ENCODE data around the gene PPAN.

The PPAN gene

DNA sequence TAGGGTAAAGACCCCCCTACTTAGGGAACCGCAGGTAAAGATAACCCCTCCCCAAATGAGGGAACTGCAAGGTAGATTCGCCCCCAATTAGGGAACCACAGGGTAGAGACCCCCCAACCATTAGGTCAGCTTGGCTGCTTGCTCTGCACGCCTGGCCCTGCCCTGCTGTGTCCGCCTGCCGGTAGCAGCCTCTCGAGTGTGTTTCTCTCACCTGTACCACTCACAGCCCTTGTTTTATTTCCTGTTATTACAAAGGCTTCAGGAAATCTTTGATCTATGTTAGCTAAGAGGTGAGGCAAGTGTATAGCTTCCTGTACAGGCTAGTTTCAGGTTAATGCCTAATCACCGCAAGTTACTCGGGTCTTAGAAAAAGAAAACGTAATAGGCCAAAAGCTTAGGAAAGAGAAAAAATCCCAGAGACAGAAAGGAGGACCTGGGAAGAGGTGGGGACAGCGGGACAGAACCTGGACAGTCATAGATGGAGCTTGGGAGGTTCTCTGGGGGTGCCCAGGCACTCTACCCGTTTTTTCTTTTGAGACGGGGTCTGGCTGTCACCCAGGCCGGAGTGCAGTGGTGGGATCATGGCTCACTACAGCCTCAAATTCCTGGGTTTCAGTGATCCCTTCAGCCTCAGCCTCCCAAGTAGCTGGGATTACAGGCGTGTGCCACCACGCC, 36.7 kb downstream of the PPAN start:
- no peak for DNase-seq

DNA sequence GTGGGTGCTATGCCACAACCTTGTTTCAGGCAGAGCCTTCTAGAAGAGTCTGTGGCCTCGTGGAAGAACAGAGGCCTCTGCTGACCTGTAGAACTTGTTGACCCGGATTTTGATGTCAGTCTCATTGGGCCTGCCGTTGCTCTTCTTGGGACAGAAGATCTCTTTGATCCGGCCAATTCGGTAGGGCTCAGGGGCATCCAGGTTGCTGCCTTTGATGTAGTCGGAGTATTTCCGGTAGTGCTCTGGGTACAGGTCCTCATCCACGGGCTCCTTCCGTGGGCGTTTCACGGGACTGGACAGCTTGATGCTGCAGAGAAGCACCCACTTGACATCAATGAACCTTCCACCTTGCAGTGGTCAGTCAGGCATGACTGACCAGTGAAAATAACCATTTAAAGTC, 37.5 kb downstream of the PPAN start:
- DNase-seq, result no peak

DNA sequence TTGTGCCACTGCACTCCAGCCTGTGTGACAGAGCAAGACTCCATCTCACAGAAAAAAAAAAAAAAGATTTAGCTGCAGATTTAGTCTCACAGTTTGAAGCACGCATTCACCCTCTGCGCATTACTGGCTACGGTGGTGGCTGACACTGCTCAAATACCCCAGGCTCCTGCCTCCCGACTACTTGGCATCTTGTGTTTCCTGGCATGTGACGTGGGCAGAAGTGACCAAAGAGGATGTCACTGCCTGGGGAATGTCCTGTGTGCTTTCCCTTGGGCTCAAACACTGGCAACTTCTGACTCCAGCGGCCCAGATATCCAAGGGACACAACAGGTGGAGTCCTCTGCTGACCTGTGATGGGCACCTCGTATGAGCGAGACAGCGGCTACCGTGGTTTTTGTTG, 38.2 kb downstream of the PPAN start:
- no peak for DNase-seq

DNA sequence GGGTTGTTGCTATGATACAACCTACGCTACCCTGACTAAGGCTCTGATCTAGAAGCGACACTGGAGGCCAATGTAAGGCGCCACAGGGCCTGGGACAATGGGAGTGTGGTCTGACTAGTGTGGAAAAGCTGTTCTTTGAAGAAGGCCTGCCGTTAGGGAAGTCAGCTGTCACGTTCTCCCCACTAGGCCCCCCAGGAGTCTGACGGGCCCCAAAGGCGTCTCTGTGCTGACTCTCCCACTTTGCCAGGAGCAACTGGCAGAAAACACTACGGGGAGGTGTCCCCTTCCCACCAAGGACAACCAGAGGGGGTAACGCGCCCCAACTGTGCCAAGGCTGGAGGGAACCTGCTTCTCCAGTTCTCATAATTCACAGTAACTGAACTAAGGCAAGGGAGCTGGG, 38.9 kb downstream of the PPAN start:
- DNase-seq, result no peak

DNA sequence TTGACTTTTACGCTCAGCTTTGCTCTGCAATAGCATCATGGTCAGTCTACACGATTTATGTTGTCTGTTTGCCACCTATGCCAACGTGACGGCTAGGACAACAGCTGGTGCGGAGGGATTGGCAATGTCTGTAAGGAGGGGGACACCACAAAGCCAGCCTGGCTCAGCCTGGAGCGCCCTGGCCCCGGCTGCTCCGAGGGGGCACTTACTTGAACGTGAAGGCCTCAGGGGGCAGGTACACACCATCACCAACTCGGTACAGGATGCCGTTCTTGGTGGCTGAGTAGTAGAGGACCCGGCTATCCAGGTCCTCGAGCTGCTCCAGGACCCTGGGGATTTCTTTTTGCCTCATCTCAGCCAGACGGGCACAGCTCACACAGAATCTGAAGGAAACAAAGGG, 40.0 kb downstream of the PPAN start:
- DNase-seq, result no peak

DNA sequence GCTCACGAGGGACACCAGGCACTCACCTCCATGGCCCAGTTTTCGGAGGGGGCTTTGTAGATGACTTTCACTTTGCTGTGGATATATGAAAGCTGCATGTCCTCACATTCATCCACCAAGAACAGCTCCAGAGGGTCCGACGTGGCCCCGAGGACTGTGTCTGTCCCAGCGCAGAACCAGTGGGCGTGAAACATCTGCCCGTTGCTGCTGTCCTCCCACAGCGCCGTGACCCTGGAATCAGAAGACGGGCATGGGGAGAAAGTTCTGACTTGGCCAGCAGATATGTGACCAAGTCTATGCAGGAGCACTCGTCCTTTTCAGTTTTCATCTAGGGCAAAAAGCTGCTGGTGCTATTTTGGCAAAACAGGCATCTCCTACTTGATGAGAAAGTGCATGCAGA, 43.3 kb downstream of the PPAN start:
- no peak for DNase-seq

DNA sequence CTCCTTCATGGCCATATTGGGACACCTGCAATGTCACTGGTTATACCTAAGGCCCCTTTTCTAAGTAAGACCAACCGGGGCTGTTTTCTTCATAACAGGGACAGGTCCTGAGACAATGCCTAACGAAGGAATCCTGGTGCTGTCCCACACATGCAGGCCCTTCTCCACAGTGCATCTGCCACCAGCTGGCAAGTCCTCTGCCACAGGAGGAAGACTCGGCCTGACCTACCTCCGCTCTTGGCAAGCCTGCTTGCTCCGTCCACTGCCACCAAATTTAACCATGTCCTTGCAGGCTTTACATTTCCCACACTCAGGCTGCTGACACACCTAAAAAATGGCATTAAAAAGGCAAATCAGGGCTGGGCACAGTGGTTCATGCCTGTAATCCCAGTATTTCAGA, 45.4 kb downstream of the PPAN start:
- no peak for DNase-seq

DNA sequence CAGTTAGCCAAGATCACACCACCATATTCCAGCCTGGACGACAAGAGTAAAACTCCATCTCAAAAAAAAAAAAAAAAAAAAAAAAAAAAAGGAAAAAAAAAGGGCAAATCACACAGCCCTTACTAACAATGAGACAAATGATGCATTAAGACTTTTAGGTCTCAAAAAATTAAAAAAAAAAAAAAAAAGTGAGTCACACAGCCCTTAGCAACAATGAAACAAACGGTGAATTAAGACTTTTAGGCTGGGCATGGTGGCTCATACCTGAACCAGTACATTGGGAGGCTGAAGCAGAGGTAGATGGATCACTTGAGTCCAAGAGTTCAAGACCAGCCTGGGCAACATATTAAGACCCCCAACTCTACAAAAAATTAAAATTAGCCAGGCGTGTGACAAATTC, 45.9 kb downstream of the PPAN start:
- DNase-seq, result no peak

DNA sequence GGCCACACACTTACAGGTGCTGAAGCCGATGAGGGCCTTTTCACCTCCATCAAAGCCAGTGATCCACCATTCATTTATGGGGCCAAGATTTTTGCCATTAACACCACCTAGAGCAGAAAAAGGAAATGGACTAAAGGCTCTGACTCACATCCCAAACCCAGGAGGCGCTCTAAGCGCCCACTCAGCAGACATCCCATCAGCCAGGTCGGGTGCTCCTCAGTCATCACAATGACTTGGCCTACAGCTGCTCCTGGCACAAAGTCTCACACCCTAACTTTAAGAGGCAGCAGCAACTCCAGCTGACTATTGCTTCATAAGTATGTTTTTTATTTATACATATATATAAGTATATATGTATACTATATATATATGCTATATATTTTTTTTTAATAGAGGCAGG, 49.7 kb downstream of the PPAN start:
- DNase-seq, result no peak

DNA sequence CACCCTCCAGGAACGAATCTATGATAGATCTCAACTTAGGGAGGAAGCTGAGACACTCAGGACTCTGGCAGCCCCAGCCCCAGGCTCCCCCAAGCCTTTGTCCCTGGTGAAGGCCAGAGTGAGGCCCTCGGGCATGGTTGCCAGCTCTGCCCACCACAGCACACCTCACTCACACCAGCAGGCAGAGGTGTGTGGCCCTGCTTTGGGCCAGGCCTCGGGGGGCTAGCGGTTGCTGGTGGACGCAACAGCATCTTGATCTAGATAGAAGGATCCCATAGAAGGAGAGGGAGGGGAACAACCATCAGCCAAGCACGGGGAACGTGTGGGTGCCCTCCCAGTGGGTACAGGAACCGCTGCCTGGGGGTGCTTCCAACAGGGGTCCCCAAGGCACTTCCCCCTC, 51.9 kb downstream of the PPAN start:
- DNase-seq, result no peak

DNA sequence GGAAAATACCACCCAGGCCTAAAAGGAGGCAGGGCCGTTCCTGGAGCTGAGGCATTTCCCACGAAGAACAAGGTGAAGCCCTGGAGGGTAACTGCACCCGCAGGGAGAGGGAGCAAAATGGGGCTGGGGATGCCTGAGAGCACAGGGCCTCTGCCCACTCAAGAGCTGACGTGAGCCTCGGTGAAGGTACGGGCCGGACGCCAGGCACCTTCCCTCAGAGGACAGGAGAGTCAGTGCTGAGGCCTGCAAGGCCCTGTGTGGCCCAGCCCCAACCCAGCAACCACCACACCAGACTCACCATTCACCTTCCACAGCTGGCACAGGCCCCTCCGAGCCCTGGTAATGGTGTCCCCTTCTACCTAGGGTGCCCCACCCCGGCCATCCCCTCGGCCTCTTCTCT, 52.3 kb downstream of the PPAN start:
- DNase-seq, result no peak

DNA sequence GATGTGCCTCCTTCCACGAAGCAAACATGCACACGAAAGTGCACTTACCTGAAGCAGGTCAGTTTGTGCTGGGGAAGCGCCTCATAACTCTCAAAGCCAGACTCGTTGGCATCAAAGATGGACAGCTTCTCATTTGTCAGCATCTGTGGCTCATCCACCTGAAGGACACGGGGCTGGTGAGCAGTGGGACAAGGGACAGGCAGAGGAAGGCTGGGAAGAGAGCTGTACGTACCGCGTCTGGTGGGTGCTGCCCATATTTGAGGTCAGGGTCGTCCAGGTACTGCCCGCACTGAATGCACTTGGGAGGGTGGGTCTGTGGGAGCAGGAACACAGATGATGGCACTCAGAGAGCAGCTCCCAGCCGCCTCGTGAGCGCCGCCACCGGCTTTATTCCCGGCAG, 53.4 kb downstream of the PPAN start:
- no peak for DNase-seq

Measured in hematopoietic multipotent progenitor cell treated with erythropoietin and hydrocortisone succinate and interleukin-3 and kit ligand, for 8 days (in vitro differentiated cells).